Activated CD4-positive, alpha-beta T cell treated with anti-CD3 and anti-CD28 coated beads, Interleukin-2, Interleukin-6, amounts not matched to agents 100 ng/mL and 50 ng/mL, durations not matched to agents 16 hours and 8 hours (primary cell): Measurements from ENCODE around the gene WWTR1.

Experiments used
- DNase-seq: peaks from one replicate; pipeline ENCODE4 v3.0.0-alpha.2; 2020

The WWTR1 gene

GRCh38 chr3:149490260-149490971 lies 167.4 kb downstream of the WWTR1 start:
- no peak for DNase-seq

- DNase-seq = no peak
These were observed 168.7 kb downstream of the WWTR1 start for GRCh38 chr3:149489060-149489690.

GRCh38 chr3:149487598-149488197 lies 170.1 kb downstream of the WWTR1 start:
- DNase-seq = peak; percentile 58

GRCh38 chr3:149486726-149487125 lies 171.1 kb downstream of the WWTR1 start:
- no peak for DNase-seq

GRCh38 chr3:149481491-149481890 lies 176.3 kb downstream of the WWTR1 start:
- DNase-seq = no peak

GRCh38 chr3:149481056-149481455 lies 176.8 kb downstream of the WWTR1 start:
- DNase-seq = no peak

- peak; percentile 64 for DNase-seq
These were observed 177.4 kb downstream of the WWTR1 start for GRCh38 chr3:149480326-149481017.

- DNase-seq = no peak
These were observed 178.1 kb downstream of the WWTR1 start for GRCh38 chr3:149479621-149480325.

- no peak for DNase-seq
These were observed 181.6 kb downstream of the WWTR1 start for GRCh38 chr3:149476225-149476624.

- no peak for DNase-seq
These were observed 182.3 kb downstream of the WWTR1 start for GRCh38 chr3:149475451-149476060.

GRCh38 chr3:149474250-149474817 lies 183.5 kb downstream of the WWTR1 start, which contains the start of gene TM4SF4:
TM4SF4 (plus strand) TSS chr3:149474697; CDS start chr3:149474878, 181 bp downstream.
- no peak for DNase-seq

- no peak for DNase-seq
These were observed 184.2 kb downstream of the WWTR1 start for GRCh38 chr3:149473357-149474249.

GRCh38 chr3:149472030-149472797 lies 185.6 kb downstream of the WWTR1 start:
- DNase-seq = no peak

- no peak for DNase-seq
These were observed 187.4 kb downstream of the WWTR1 start for GRCh38 chr3:149470381-149470780.

GRCh38 chr3:149468504-149469212 lies 189.2 kb downstream of the WWTR1 start:
- no peak for DNase-seq
